SK-N-SH (cell line): Measurements from ENCODE around the gene CPAMD8.
"Not testable (repeated sequence)": the region's sequence is repeated elsewhere in the genome, so short reads cannot be mapped to it uniquely, and the experiment has no call there.

Source experiments
- CHD2 ChIP-seq: fragments of 150-350 bp; IDR thresholded peaks from 2 replicates; pipeline ENCODE4 v1.6.1; 2018; ENCODE audit warnings: low read length; ENCODE audit not compliant: partially characterized antibody
- EZH2phosphoT487 ChIP-seq: fragments of 200-600 bp; sonication (generic); IDR thresholded peaks from 2 replicates; pipeline ENCODE4 v1.6.1; 2017; ENCODE audit warnings: low read depth, mixed run types, mild to moderate bottlenecking, antibody characterized with exemption, moderate library complexity, borderline replicate concordance
- POLR2AphosphoS5 ChIP-seq: IDR thresholded peaks from 2 replicates; pipeline ENCODE4 v1.6.1; 2012; ENCODE audit warnings: low read depth, low read length
- RCOR1 ChIP-seq: fragments of 150-350 bp; IDR thresholded peaks from 2 replicates; pipeline ENCODE4 v1.6.1; 2017; ENCODE audit warnings: antibody characterized with exemption, low read length
- TF ChIP-seq, protein P1 (sequence below): fragments of 200-600 bp; sonication (generic); IDR thresholded peaks from 2 replicates; pipeline ENCODE4 v1.6.1; 2017; ENCODE audit warnings: antibody characterized with exemption, mild to moderate bottlenecking, moderate library complexity
- TF ChIP-seq, protein P2 (sequence below): IDR thresholded peaks from 2 replicates; pipeline ENCODE4 v1.4.0; 2012; ENCODE audit warnings: low read depth
- TF ChIP-seq, protein P3 (sequence below): fragments of 150-350 bp; IDR thresholded peaks from 2 replicates; pipeline ENCODE4 v1.6.1; 2017; ENCODE audit warnings: antibody characterized with exemption, low read length, low read depth, borderline replicate concordance

DNA sequence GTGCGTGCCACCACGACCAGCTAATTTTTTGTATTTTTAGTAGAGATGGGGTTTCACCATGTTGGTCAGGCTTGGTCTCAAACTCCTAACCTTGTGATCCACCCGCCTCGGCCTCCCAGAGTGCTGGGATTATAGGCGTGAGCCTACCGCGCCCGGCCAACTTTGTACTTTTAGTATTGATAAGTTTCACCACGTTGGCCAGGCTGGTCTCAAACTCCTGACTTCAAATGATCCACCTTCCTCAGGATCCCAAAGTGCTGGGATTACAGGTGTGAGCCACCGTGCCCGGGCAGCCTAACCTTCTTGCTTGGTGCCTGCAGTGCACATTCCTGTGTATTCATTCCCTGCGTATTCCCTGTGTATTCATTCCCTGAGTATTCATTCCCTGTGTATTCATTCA, 88.8 kb downstream of the CPAMD8 start:
- not testable (repeated sequence) for TF ChIP-seq POLR2AphosphoS5, RCOR1, EZH2phosphoT487, CHD2
- TF ChIP-seq, protein P1, sequence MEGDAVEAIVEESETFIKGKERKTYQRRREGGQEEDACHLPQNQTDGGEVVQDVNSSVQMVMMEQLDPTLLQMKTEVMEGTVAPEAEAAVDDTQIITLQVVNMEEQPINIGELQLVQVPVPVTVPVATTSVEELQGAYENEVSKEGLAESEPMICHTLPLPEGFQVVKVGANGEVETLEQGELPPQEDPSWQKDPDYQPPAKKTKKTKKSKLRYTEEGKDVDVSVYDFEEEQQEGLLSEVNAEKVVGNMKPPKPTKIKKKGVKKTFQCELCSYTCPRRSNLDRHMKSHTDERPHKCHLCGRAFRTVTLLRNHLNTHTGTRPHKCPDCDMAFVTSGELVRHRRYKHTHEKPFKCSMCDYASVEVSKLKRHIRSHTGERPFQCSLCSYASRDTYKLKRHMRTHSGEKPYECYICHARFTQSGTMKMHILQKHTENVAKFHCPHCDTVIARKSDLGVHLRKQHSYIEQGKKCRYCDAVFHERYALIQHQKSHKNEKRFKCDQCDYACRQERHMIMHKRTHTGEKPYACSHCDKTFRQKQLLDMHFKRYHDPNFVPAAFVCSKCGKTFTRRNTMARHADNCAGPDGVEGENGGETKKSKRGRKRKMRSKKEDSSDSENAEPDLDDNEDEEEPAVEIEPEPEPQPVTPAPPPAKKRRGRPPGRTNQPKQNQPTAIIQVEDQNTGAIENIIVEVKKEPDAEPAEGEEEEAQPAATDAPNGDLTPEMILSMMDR, result not testable (repeated sequence)
- TF ChIP-seq, protein P2, sequence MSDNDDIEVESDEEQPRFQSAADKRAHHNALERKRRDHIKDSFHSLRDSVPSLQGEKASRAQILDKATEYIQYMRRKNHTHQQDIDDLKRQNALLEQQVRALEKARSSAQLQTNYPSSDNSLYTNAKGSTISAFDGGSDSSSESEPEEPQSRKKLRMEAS, result not testable (repeated sequence)
- TF ChIP-seq, protein P3, sequence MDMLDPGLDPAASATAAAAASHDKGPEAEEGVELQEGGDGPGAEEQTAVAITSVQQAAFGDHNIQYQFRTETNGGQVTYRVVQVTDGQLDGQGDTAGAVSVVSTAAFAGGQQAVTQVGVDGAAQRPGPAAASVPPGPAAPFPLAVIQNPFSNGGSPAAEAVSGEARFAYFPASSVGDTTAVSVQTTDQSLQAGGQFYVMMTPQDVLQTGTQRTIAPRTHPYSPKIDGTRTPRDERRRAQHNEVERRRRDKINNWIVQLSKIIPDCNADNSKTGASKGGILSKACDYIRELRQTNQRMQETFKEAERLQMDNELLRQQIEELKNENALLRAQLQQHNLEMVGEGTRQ, result not testable (repeated sequence)
